Central memory CD8-positive, alpha-beta T cell (primary cell): ENCODE results near the gene HBZ.
"Not testable (repeated sequence)": the region's sequence is repeated elsewhere in the genome, so short reads cannot be mapped to it uniquely, and the experiment has no call there.

Experiments
- ATAC-seq: fragments of 150-1000 bp; cut with Tn5 transposase; replicated peaks from 2 replicates; pipeline ENCODE4 v1.10.0; 2022; ENCODE audit warnings: mild to moderate bottlenecking, moderate FRiP score, moderate number of reproducible peaks; ENCODE audit not compliant: poor library complexity, severe bottlenecking; ENCODE audit errors: extremely low read depth
- DNase-seq, 2 donors: peaks; one replicate each; pipeline ENCODE4 v3.0.0; 2021; ENCODE audit warnings: low spot score in 2 of 2
- H3K27ac Mint-ChIP-seq: one replicate; pipeline ENCODE4 v1.8.0; 2022; ENCODE audit warnings: low read depth, mild to moderate bottlenecking, moderate library complexity, mixed read lengths
- H3K27me3 Mint-ChIP-seq: one replicate; pipeline ENCODE4 v1.8.0; 2022; ENCODE audit warnings: mixed read lengths
- H3K36me3 Mint-ChIP-seq: one replicate; pipeline ENCODE4 v1.8.0; 2022; ENCODE audit warnings: mild to moderate bottlenecking, moderate library complexity, mixed read lengths; ENCODE audit not compliant: insufficient read depth
- H3K4me1 Mint-ChIP-seq: one replicate; pipeline ENCODE4 v1.8.0; 2022; ENCODE audit warnings: mixed read lengths
- H3K4me3 Mint-ChIP-seq: one replicate; pipeline ENCODE4 v1.8.0; 2022; ENCODE audit warnings: mild to moderate bottlenecking, moderate library complexity, mixed read lengths
- H3K9me3 Mint-ChIP-seq: one replicate; pipeline ENCODE4 v1.8.0; 2022; ENCODE audit warnings: mixed read lengths

Gene HBZ

DNA sequence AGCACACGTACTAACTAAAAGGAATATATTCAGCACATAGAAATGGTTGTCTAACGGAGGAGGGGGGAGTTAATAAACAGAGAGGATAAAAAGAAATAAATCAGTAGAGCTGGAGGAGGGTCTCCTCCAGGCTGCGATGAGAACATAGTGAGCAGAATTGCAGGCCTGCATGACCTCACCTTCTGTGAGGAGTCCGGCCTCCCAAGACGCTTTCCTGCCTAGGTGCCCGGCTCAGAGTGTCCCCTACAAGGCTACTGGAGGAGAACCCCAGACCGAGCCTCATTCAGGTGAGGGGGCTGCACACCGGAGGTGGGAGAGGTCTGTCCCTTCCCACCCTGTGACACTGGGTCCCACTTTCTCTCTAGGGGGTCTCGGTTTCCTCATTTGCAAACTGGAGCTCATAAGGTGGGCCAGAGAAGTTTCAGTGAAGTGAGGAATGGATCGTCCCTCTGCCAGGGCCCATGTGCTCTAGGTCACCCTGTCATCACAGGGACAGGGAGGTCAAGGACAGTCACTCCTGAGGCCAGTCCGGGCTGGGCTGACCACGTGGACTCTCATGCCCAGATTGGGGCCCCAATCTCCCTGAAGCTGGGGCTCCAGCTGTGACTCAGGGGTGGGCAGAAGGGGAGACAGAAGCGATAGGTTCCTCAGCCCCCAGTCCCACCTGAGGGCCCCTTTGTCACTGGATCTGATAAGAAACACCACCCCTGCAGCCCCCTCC is 10.0 kb downstream of the HBZ start:
- ATAC-seq (no peak), DNase-seq (no peak)
- H3K4me3 Mint-ChIP-seq, result no peak overlapping the region
- H3K27ac Mint-ChIP-seq, result no peak overlapping the region
- H3K4me1 Mint-ChIP-seq, result no peaks in the 10 kb centered on the region
- no peaks in the 10 kb centered on the region for H3K9me3 Mint-ChIP-seq
- peaks cover 55% of the 10 kb centered on the region for H3K27me3 Mint-ChIP-seq
- peaks cover 7% of the 10 kb centered on the region for H3K36me3 Mint-ChIP-seq

DNA sequence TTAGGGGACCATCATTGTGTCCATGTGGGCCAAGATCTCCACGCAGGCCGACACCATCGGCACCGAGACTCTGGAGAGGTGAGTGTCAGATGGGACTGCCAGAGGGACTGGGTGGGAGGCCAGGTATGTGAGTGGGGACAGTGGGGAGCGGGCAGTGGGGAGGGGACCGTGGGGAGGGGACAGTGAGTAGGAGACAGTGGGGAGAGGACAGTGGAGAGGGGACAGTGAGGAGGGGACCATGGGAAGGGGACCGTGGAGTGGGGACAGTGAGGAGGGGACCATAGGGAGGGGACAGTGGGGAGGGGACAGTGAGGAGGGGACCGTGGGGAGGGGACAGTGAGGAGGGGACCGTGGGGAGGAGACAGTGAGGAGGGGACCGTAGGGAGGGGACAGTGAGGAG is 10.7 kb downstream of the HBZ start:
- H3K36me3 Mint-ChIP-seq, ATAC-seq, H3K4me1 Mint-ChIP-seq, DNase-seq, H3K27ac Mint-ChIP-seq, H3K9me3 Mint-ChIP-seq, H3K4me3 Mint-ChIP-seq: not testable (repeated sequence)
- peaks cover 55% of the 10 kb centered on the region for H3K27me3 Mint-ChIP-seq

DNA sequence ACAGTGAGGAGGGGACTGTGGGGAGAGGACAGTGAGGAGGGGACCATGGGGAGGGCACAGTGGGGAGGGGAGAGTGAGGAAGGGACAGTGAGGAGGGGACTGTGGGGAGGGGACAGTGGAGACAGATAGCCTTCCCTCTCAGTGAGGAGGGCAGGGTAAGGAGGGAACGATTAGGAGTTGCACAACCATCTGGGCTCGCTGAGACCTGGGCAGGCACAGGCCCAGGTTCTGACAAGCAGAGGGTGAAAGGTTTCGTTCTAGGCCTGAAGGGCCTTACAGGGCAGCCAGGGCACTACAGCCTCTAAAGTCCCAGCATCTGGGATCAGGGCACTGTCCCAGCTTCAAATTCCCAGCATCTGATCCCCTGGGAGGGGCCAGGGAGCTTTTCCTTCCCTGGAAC is 11.3 kb downstream of the HBZ start:
- not testable (repeated sequence) for ATAC-seq, H3K4me3 Mint-ChIP-seq, DNase-seq, H3K36me3 Mint-ChIP-seq, H3K4me1 Mint-ChIP-seq, H3K27ac Mint-ChIP-seq, H3K9me3 Mint-ChIP-seq
- peaks cover 55% of the 10 kb centered on the region for H3K27me3 Mint-ChIP-seq

DNA sequence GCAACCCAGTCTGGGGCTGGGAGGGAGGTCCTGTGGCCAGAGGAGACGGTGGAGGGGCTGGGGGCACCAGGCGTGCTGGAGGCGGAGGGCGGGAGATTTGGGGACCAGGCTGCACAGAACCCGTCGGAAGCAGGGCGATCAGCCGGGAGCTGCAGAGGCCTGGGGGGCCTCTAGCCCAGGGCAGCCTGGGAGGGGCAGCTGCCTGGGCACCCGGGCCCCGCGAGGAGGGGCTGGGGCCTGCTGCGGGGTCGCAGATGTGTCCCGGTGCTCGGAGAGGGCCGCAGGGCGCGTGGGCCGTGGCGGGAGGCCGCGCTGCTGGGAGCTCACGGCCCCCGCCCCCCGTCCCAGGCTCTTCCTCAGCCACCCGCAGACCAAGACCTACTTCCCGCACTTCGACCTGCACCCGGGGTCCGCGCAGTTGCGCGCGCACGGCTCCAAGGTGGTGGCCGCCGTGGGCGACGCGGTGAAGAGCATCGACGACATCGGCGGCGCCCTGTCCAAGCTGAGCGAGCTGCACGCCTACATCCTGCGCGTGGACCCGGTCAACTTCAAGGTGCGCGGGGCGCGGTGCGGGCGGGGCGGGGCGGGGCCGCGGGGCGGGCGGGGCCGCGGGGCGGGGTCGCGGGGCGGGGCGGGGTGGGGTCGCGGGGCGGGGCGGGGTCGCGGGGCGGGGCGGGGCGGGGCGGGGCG is 11.8 kb downstream of the HBZ start:
- not testable (repeated sequence) for H3K4me3 Mint-ChIP-seq, H3K27ac Mint-ChIP-seq, DNase-seq, H3K9me3 Mint-ChIP-seq, ATAC-seq, H3K36me3 Mint-ChIP-seq, H3K4me1 Mint-ChIP-seq
- H3K27me3 Mint-ChIP-seq, result peaks cover 55% of the 10 kb centered on the region

DNA sequence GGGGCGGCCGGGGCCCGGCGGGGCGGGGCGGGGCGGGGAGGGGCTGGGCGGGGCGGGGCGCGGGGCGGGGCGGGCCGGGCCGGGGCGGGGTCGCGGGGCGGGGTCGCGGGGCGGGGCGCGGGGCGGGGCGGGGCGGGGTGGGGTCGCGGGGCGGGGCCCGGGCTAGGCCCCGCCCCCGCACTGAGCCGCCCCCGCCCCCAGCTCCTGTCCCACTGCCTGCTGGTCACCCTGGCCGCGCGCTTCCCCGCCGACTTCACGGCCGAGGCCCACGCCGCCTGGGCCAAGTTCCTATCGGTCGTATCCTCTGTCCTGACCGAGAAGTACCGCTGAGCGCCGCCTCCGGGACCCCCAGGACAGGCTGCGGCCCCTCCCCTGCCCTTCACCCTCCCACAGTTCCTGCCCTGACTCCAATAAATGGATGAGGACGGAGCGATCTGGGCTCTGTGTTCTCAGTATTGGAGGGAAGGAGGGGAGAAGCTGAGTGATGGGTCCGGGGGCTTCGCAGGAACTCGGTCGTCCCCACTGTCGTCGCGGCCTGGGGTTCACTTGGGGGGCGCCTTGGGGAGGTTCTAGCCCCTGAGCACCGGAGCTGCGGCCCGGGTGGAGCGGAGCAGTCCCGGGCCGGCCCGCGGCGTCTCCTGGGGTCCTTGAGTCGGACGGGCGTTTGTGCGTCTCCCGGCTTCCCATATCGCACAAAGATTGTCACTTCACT is 12.5 kb downstream of the HBZ start:
- peaks cover 5% of the 10 kb centered on the region for H3K36me3 Mint-ChIP-seq
- H3K27me3 Mint-ChIP-seq, result peaks cover 55% of the 10 kb centered on the region
- DNase-seq (no peak), ATAC-seq (no peak)
- peak overlapping the region; percentile 52 for H3K4me3 Mint-ChIP-seq
- no peaks in the 10 kb centered on the region for H3K4me1 Mint-ChIP-seq
- H3K9me3 Mint-ChIP-seq, result no peaks in the 10 kb centered on the region
- H3K27ac Mint-ChIP-seq, result no peak overlapping the region

DNA sequence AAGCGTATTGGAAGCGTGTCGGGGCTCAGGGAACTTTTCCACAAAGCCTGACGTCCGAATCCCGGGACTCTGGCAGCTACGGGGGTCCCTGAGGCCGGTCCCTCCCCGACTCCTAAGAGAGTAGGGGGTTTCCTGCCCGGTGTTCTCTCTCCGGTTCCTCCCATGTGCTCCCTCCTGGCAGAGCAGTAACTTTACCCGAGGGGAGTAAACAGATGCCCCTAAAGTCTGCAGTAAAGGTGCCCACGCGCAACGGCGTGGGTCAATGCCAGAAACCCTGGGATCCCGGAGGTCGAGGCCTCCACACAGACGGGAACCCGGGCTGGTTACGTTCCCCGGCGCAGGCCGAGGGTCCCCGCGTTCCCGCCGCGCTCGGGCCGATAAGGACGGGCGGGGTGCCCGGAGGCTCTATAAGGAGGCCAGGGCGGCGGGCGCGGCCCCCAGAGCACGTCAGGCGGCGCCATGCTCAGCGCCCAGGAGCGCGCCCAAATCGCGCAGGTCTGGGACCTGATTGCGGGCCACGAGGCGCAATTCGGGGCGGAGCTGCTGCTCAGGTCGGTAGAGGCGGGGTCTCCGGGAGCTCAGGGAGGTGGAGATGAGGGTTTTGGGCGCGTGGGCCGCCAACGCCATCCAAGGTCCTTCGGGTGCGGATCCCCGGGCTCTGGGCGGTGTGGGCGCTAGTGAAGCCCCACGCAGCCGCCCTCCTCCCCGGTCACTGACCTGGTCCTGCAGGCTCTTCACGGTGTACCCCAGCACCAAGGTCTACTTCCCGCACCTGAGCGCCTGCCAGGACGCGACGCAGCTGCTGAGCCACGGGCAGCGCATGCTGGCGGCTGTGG is 13.3 kb downstream of the HBZ start, which contains the start of gene HBM:
Gene HBM (plus strand): TSS at position 440 of the 836 bp plus-strand sequence. CDS start 20 bp downstream, at position 460.
- no peak for ATAC-seq
- Mint-ChIP-seq H3K9me3 (no peaks in the 10 kb centered on the region), H3K4me3 (peak within 1 kb of the TSS; percentile 57), H3K27ac (no peak within 1 kb of the TSS), H3K36me3 (peaks cover 5% of the 10 kb centered on the region), H3K27me3 (peaks cover 62% of the 10 kb centered on the region), H3K4me1 (no peaks in the 10 kb centered on the region)
- DNase-seq, result no peak

DNA sequence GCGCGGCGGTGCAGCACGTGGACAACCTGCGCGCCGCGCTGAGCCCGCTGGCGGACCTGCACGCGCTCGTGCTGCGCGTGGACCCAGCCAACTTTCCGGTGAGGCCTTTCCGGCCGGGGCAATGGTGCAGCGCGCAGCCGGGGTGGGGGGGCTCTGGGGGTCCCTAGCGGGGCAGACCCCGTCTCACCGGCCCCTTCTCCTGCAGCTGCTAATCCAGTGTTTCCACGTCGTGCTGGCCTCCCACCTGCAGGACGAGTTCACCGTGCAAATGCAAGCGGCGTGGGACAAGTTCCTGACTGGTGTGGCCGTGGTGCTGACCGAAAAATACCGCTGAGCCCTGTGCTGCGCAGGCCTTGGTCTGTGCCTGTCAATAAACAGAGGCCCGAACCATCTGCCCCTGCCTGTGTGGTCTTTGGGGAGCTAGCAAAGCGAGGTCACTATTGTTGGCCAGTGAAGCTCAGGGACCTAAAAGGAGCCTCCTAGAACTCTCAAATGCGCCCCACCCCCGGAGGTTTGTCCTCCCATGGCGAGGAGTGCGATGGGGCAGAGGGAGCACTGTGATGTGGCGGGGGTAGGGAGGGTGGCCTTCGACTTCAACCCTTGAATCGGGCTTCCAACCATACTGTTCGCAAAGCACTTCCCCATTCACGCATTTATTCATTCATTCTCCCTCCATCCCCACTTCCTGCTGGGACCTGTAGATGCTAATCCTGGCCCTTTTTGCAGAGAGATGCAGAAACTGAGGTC is 14.1 kb downstream of the HBZ start:
- ATAC-seq, result no peak
- no peak overlapping the region for H3K27ac Mint-ChIP-seq

DNA sequence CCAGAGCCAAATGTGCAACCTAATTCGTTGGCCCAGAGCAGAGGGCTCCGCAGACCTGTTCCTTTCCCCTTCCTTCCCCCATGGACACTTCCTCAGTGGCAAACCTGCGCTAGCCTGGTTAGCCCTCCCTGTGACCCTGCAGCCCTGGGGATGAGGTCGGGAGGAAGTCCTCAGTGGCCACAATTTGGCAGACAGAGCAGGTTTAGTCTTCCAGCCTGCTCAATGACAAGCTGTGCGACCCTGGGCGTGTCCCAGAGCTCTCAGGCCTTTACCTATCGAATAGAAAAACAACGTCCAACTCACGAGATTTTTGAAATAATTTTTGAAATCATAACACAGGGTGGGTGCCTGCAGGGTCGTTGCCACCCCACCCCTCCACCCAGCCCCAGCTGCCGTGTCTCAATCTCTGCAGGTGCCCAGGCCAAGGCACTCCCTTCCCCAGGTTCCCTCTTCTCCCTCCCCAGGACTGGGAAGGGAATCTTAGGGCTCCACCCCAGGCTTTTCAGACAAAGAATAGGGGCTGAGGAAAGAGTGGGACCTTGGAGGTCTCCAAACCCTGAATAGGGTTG is 14.8 kb downstream of the HBZ start:
- H3K4me3 Mint-ChIP-seq, result peak overlapping the region; percentile 57
- no peak overlapping the region for H3K27ac Mint-ChIP-seq
- DNase-seq (no peak), ATAC-seq (no peak)
- peaks cover 63% of the 10 kb centered on the region for H3K27me3 Mint-ChIP-seq
- peaks cover 5% of the 10 kb centered on the region for H3K36me3 Mint-ChIP-seq
- no peaks in the 10 kb centered on the region for H3K9me3 Mint-ChIP-seq
- no peaks in the 10 kb centered on the region for H3K4me1 Mint-ChIP-seq

More for the DNA sequence above, 14.1 kb downstream of the HBZ start:
- no peak for DNase-seq
- Mint-ChIP-seq H3K4me1 (no peaks in the 10 kb centered on the region), H3K27me3 (peaks cover 63% of the 10 kb centered on the region), H3K4me3 (peak overlapping the region; percentile 57), H3K36me3 (peaks cover 5% of the 10 kb centered on the region), H3K9me3 (no peaks in the 10 kb centered on the region)

DNA sequence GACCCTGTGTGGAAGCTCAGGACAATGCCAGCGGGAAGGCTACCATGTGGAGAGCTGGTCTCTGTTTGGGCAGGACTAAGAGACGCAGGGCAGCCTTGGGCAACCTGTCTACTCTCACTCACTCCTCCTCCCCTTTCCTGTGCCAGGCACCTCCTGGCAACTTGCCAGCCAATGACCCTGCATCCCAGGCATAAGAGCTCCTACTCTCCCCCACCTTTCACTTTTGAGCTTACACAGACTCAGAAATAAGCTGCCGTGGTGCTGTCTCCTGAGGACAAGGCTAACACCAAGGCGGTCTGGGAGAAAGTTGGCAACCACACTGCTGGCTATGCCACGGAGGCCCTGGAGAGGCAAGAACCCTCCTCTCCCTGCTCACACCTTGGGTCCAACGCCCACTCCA is 16.0 kb downstream of the HBZ start:
- DNase-seq, result no peak
- no peaks in the 10 kb centered on the region for H3K9me3 Mint-ChIP-seq
- H3K27ac Mint-ChIP-seq, result no peak overlapping the region
- no peaks in the 10 kb centered on the region for H3K4me1 Mint-ChIP-seq
- no peak overlapping the region for H3K4me3 Mint-ChIP-seq
- no peak for ATAC-seq
- H3K27me3 Mint-ChIP-seq, result peaks cover 62% of the 10 kb centered on the region
- peaks cover 4% of the 10 kb centered on the region for H3K36me3 Mint-ChIP-seq

DNA sequence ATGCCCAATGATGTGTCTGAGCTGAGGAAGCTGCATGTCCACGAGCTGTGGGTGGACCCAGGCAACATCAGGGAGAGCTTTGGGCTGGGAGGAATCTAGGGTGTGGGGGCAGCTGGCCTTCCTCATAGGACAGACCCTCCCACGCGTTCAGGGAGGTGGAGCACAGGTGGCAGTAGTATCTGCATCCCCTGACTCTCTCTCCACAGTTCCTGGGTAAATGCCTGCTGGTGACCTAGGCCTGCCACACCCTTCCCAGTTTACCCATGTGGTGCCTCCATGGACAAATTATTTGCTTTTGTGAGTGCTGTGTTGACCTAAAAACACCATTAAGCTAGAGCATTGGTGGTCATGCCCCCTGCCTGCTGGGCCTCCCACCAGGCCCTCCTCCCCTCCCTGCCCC is 16.6 kb downstream of the HBZ start:
- ATAC-seq, result no peak
- DNase-seq, result no peak
- peaks cover 4% of the 10 kb centered on the region for H3K36me3 Mint-ChIP-seq
- no peak overlapping the region for H3K4me3 Mint-ChIP-seq
- H3K27ac Mint-ChIP-seq, result no peak overlapping the region
- H3K27me3 Mint-ChIP-seq, result peaks cover 67% of the 10 kb centered on the region
- H3K4me1 Mint-ChIP-seq, result no peaks in the 10 kb centered on the region
- no peaks in the 10 kb centered on the region for H3K9me3 Mint-ChIP-seq

DNA sequence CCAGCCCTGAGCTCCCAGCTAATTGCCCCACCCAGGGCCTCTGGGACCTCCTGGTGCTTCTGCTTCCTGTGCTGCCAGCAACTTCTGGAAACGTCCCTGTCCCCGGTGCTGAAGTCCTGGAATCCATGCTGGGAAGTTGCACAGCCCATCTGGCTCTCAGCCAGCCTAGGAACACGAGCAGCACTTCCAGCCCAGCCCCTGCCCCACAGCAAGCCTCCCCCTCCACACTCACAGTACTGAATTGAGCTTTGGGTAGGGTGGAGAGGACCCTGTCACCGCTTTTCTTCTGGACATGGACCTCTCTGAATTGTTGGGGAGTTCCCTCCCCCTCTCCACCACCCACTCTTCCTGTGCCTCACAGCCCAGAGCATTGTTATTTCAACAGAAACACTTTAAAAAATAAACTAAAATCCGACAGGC is 17.7 kb downstream of the HBZ start:
- not testable (repeated sequence) for H3K4me3 Mint-ChIP-seq, DNase-seq, H3K36me3 Mint-ChIP-seq, ATAC-seq, H3K9me3 Mint-ChIP-seq, H3K27ac Mint-ChIP-seq, H3K4me1 Mint-ChIP-seq
- H3K27me3 Mint-ChIP-seq, result peaks cover 78% of the 10 kb centered on the region
